Activated CD4-positive, alpha-beta T cell treated with anti-CD3 and anti-CD28 coated beads, Interleukin-2, amount 50 U/mL, for 4 hours (primary cell): ENCODE measurements around the gene PTPRG.

Experiments used
- DNase-seq, 2 experiments: peaks; one replicate each; pipeline ENCODE4 v3.0.0-alpha.2; 2020

Gene PTPRG

GRCh38 chr3:61593446-61594029, 32.2 kb downstream of the PTPRG start:
- DNase-seq, result no peak

GRCh38 chr3:61594144-61594963, 33.0 kb downstream of the PTPRG start:
- no peak for DNase-seq

GRCh38 chr3:61594964-61595285, 33.6 kb downstream of the PTPRG start:
- DNase-seq, result no peak

- DNase-seq, result no peak
These were observed 33.9 kb downstream of the PTPRG start for GRCh38 chr3:61595288-61595687.

- DNase-seq, result no peak
These were observed 34.5 kb downstream of the PTPRG start for GRCh38 chr3:61595826-61596225.

- no peak for DNase-seq
These were observed 36.5 kb downstream of the PTPRG start for GRCh38 chr3:61597906-61598305.

- DNase-seq, result no peak
These were observed 38.8 kb downstream of the PTPRG start for GRCh38 chr3:61600195-61600594.

GRCh38 chr3:61601831-61602230, 40.5 kb downstream of the PTPRG start:
- no peak for DNase-seq

- no peak for DNase-seq
These were observed 41.1 kb downstream of the PTPRG start for GRCh38 chr3:61602466-61602865.

GRCh38 chr3:61605589-61606175, 44.3 kb downstream of the PTPRG start:
- DNase-seq, result no peak

- DNase-seq, result no peak
These were observed 44.8 kb downstream of the PTPRG start for GRCh38 chr3:61606196-61606595.

GRCh38 chr3:61608072-61608471, 46.7 kb downstream of the PTPRG start:
- DNase-seq, result no peak

GRCh38 chr3:61608711-61609110, 47.3 kb downstream of the PTPRG start:
- DNase-seq, result no peak

- no peak for DNase-seq
These were observed 48.9 kb downstream of the PTPRG start for GRCh38 chr3:61610316-61610715.

GRCh38 chr3:61612211-61613194, 51.1 kb downstream of the PTPRG start:
- no peak for DNase-seq

GRCh38 chr3:61613666-61614065, 52.3 kb downstream of the PTPRG start:
- DNase-seq, result no peak

- no peak for DNase-seq
These were observed 54.3 kb downstream of the PTPRG start for GRCh38 chr3:61615643-61616042.

- no peak for DNase-seq
These were observed 55.2 kb downstream of the PTPRG start for GRCh38 chr3:61616586-61616985.

GRCh38 chr3:61617041-61617440, 55.7 kb downstream of the PTPRG start:
- no peak for DNase-seq

- DNase-seq, result no peak
These were observed 56.3 kb downstream of the PTPRG start for GRCh38 chr3:61617651-61618050.

GRCh38 chr3:61618231-61618630, 56.9 kb downstream of the PTPRG start:
- no peak for DNase-seq

- DNase-seq, result no peak
These were observed 57.5 kb downstream of the PTPRG start for GRCh38 chr3:61618871-61619270.

GRCh38 chr3:61620073-61620472, 58.7 kb downstream of the PTPRG start:
- no peak for DNase-seq
